ENCODE data around the gene NELFA. TPM values are rescaled to one million over a fixed set of nuclear protein-coding genes. Genes with fewer than 3 reads are reported as not detected.

NELFA gene
- total RNA-seq, 1 donor from 2014 or later = 32.5 TPM

GRCh38 chr4:1962980-1963379 is 45.8 kb downstream of the NELFA start:
- H3K4me3 Mint-ChIP-seq (ENCODE audit: unreplicated experiment) = no peak overlapping the region
- no peaks in the 10 kb centered on the region for H3K4me1 Mint-ChIP-seq (ENCODE audit: unreplicated experiment)
- TF ChIP-seq CTCF (IDR thresholded peaks at IDR 0.05) = no peak
- no peak for DNase-seq (ENCODE audit: extremely low spot score, unreplicated experiment)
- H3K9me3 Mint-ChIP-seq (ENCODE audit: unreplicated experiment) = no peaks in the 10 kb centered on the region
- no peaks in the 10 kb centered on the region for H3K27me3 Mint-ChIP-seq (ENCODE audit: unreplicated experiment)
- H3K36me3 Mint-ChIP-seq (ENCODE audit: unreplicated experiment) = peaks cover 40% of the 10 kb centered on the region
- no peak overlapping the region for H3K27ac Mint-ChIP-seq (ENCODE audit: unreplicated experiment)

GRCh38 chr4:1961563-1961962 is 47.2 kb downstream of the NELFA start:
- Mint-ChIP-seq H3K27ac (ENCODE audit: unreplicated experiment) (no peak overlapping the region), H3K4me1 (ENCODE audit: unreplicated experiment) (no peaks in the 10 kb centered on the region), H3K9me3 (ENCODE audit: unreplicated experiment) (no peaks in the 10 kb centered on the region), H3K36me3 (ENCODE audit: unreplicated experiment) (peaks cover 44% of the 10 kb centered on the region), H3K4me3 (ENCODE audit: unreplicated experiment) (no peak overlapping the region), H3K27me3 (ENCODE audit: unreplicated experiment) (no peaks in the 10 kb centered on the region)
- TF ChIP-seq CTCF (IDR thresholded peaks at IDR 0.05) = no peak
- no peak for DNase-seq (ENCODE audit: extremely low spot score, unreplicated experiment)

GRCh38 chr4:1961038-1961437 is 47.7 kb downstream of the NELFA start:
- no peaks in the 10 kb centered on the region for H3K27me3 Mint-ChIP-seq (ENCODE audit: unreplicated experiment)
- no peaks in the 10 kb centered on the region for H3K9me3 Mint-ChIP-seq (ENCODE audit: unreplicated experiment)
- no peaks in the 10 kb centered on the region for H3K4me1 Mint-ChIP-seq (ENCODE audit: unreplicated experiment)
- no peak overlapping the region for H3K4me3 Mint-ChIP-seq (ENCODE audit: unreplicated experiment)
- no peak overlapping the region for H3K27ac Mint-ChIP-seq (ENCODE audit: unreplicated experiment)
- TF ChIP-seq CTCF (IDR thresholded peaks at IDR 0.05) = no peak
- peaks cover 46% of the 10 kb centered on the region for H3K36me3 Mint-ChIP-seq (ENCODE audit: unreplicated experiment)
- DNase-seq (ENCODE audit: extremely low spot score, unreplicated experiment) = no peak

- no peak for TF ChIP-seq CTCF (IDR thresholded peaks at IDR 0.05)
- H3K4me1 Mint-ChIP-seq (ENCODE audit: unreplicated experiment) = no peaks in the 10 kb centered on the region
- H3K4me3 Mint-ChIP-seq (ENCODE audit: unreplicated experiment) = no peak overlapping the region
- no peak overlapping the region for H3K27ac Mint-ChIP-seq (ENCODE audit: unreplicated experiment)
- H3K9me3 Mint-ChIP-seq (ENCODE audit: unreplicated experiment) = no peaks in the 10 kb centered on the region
- no peak for DNase-seq (ENCODE audit: extremely low spot score, unreplicated experiment)
- H3K36me3 Mint-ChIP-seq (ENCODE audit: unreplicated experiment) = peaks cover 50% of the 10 kb centered on the region
- H3K27me3 Mint-ChIP-seq (ENCODE audit: unreplicated experiment) = no peaks in the 10 kb centered on the region
These were observed 48.5 kb downstream of the NELFA start for GRCh38 chr4:1960170-1960825.

- H3K4me3 Mint-ChIP-seq (ENCODE audit: unreplicated experiment) = no peak overlapping the region
- no peak for DNase-seq (ENCODE audit: extremely low spot score, unreplicated experiment)
- TF ChIP-seq CTCF (IDR thresholded peaks at IDR 0.05) = no peak
- H3K9me3 Mint-ChIP-seq (ENCODE audit: unreplicated experiment) = no peaks in the 10 kb centered on the region
- H3K27ac Mint-ChIP-seq (ENCODE audit: unreplicated experiment) = no peak overlapping the region
- peaks cover 51% of the 10 kb centered on the region for H3K36me3 Mint-ChIP-seq (ENCODE audit: unreplicated experiment)
- no peaks in the 10 kb centered on the region for H3K27me3 Mint-ChIP-seq (ENCODE audit: unreplicated experiment)
- H3K4me1 Mint-ChIP-seq (ENCODE audit: unreplicated experiment) = no peaks in the 10 kb centered on the region
These were observed 49.7 kb downstream of the NELFA start for GRCh38 chr4:1959104-1959384.
